GM12878 (cell line): ENCODE results near the gene SAMD4A. TPM values are rescaled to one million over a fixed set of nuclear protein-coding genes. Genes with fewer than 3 reads are reported as not detected.

Experiments
- ATAC-seq: fragments of 200-7000 bp; cut with Tn5 transposase; 3 replicates; pipeline ENCODE4 v1.9.1; 2020; ENCODE audit warnings: mild to moderate bottlenecking, moderate library complexity
- BruUV-seq: library from RNA; stranded (reverse); fragments of 400-500 nt; replicated peaks from 2 replicates; lab custom pipeline; 2021; lab: Mats Ljungman, UMichigan
- CTCF ChIA-PET: fragments of 300-600 bp; sonication (Branson Sonifier 250); formaldehyde crosslinking; extraction: SDS; loops from one replicate; lab custom pipeline; 2021; ENCODE audit warnings: inconsistent platforms; lab: Yijun Ruan, JAX
- POLR2A ChIA-PET: fragments of 350-600 bp; formaldehyde crosslinking; extraction: SDS; loops from one replicate; lab custom pipeline; 2021; ENCODE audit warnings: inconsistent platforms; lab: Charles Lee
- RAD21 ChIA-PET: fragments of 300-600 bp; sonication (Branson Sonifier 250); formaldehyde crosslinking; loops from one replicate; lab custom pipeline; 2023; ENCODE audit warnings: antibody characterized with exemption; ENCODE audit not compliant: unreplicated experiment; lab: Charles Lee
- SMC1A ChIA-PET: fragments of 300-600 bp; sonication (Branson Sonifier 250); formaldehyde crosslinking; loops from one replicate; lab custom pipeline; 2023; ENCODE audit not compliant: unreplicated experiment, uncharacterized antibody; lab: Charles Lee
- DNase-seq: peaks from one replicate; pipeline ENCODE4 v3.0.0-alpha.2; 2011; ENCODE audit warnings: low read depth, low spot score
- FAIRE-seq: peaks from 3 replicates; lab custom pipeline; 2011; peaks lifted over from hg19 to GRCh38; lab: Jason Lieb, UNC
- H2AFZ ChIP-seq: 2 replicates; pipeline ENCODE4 v1.6.0; 2011; ENCODE audit warnings: low read depth, low read length, control low read depth; ENCODE audit not compliant: control insufficient read depth
- H3K27ac ChIP-seq: 2 replicates; pipeline ENCODE4 v1.5.1; 2011; ENCODE audit warnings: control low read depth; ENCODE audit not compliant: control insufficient read depth, insufficient read depth
- H3K27me3 ChIP-seq, 2 experiments: replicated peaks in 1 of 2; 2 replicates each; pipeline versions ENCODE4 v1.6.0 to v1.6.1; 2011; ENCODE audit warnings: low read length in 1 of 2; ENCODE audit not compliant: control insufficient read depth in 2 of 2, insufficient read depth in 2 of 2
- H3K36me3 ChIP-seq, 2 experiments: 2 replicates each; pipeline ENCODE4 v1.5.1; 2011; ENCODE audit warnings: low read length in 1 of 2; ENCODE audit not compliant: control insufficient read depth in 2 of 2, insufficient read depth in 2 of 2
- H3K4me1 ChIP-seq: 2 replicates; pipeline ENCODE4 v1.6.1; 2011; ENCODE audit warnings: mild to moderate bottlenecking, low read length, moderate library complexity, mixed read lengths; ENCODE audit not compliant: control insufficient read depth, insufficient read depth
- H3K4me2 ChIP-seq: 2 replicates; pipeline ENCODE4 v1.6.0; 2011; ENCODE audit warnings: control low read depth; ENCODE audit not compliant: control insufficient read depth, insufficient read depth
- H3K4me3 ChIP-seq: fragments of 200-600 bp; sonication (generic); 2 replicates; pipeline ENCODE4 v1.5.1; 2016
- H3K79me2 ChIP-seq: 2 replicates; pipeline ENCODE4 v1.6.0; 2011; ENCODE audit warnings: low read length; ENCODE audit not compliant: control insufficient read depth, insufficient read depth
- H3K9ac ChIP-seq: 2 replicates; pipeline ENCODE4 v1.8.0; 2011; ENCODE audit warnings: low read length, control low read depth, mixed read lengths; ENCODE audit not compliant: control insufficient read depth, insufficient read depth
- H3K9me3 ChIP-seq: replicated peaks from 3 replicates; pipeline ENCODE4 v1.5.1; 2011; ENCODE audit warnings: mild to moderate bottlenecking, low read length; ENCODE audit not compliant: control insufficient read depth, insufficient read depth
- H4K20me1 ChIP-seq: 2 replicates; pipeline ENCODE4 v1.6.0; 2011; ENCODE audit not compliant: control insufficient read depth, insufficient read depth
- BCLAF1 ChIP-seq: fragments of 450-650 bp; IDR thresholded peaks from 2 replicates; pipeline ENCODE4 v1.6.1; 2017; ENCODE audit warnings: antibody characterized with exemption, mild to moderate bottlenecking, moderate library complexity
- RCOR1 ChIP-seq: conservative IDR thresholded peaks from 2 replicates; pipeline ENCODE4 v1.6.1; 2012; ENCODE audit warnings: low read depth, low read length, improper control_type of control experiment
- RELA ChIP-seq: fragments of 450-650 bp; IDR thresholded peaks from 2 replicates; pipeline ENCODE4 v1.8.0; 2014; ENCODE audit warnings: borderline replicate concordance; ENCODE audit not compliant: partially characterized antibody
- SIN3A ChIP-seq: IDR thresholded peaks from 2 replicates; pipeline ENCODE4 v1.6.1; 2012; ENCODE audit warnings: low read depth, low read length, improper control_type of control experiment
- SRF ChIP-seq, 2 experiments: IDR thresholded peaks; 2 replicates each; pipeline ENCODE4 v1.6.1; 2011; ENCODE audit warnings: low read depth in 2 of 2, low read length in 2 of 2, mild to moderate bottlenecking in 1 of 2, moderate library complexity in 1 of 2
- TCF12 ChIP-seq: IDR thresholded peaks from 2 replicates; pipeline ENCODE4 v1.6.1; 2011; ENCODE audit warnings: low read depth, mild to moderate bottlenecking, low read length
- WRNIP1 ChIP-seq: IDR thresholded peaks from 2 replicates; pipeline ENCODE4 v1.6.1; 2011; ENCODE audit warnings: low read depth, low read length, improper control_type of control experiment, borderline replicate concordance
- WGBS: methylation state at CpG from one replicate; pipeline ENCODE4 v1.1.6; 2016; ENCODE audit warnings: low lambda C conversion rate; ENCODE audit not compliant: insufficient replicate concordance, insufficient coverage; ENCODE audit errors: missing lambda C conversion rate; 5-methylcytosine and 5-hydroxymethylcytosine counted together
- in situ Hi-C: fragments of 300-500 bp; cut with MboI; formaldehyde crosslinking; loops from 9 replicates; pipeline ENCODE4 v1.14.3; 2018; ENCODE audit warnings: mixed read lengths
- intact Hi-C: fragments of 100-400 bp; cut with micrococcal nuclease; formaldehyde crosslinking; loops from one replicate; pipeline ENCODE4 v1.14.2; 2022; ENCODE audit not compliant: unreplicated experiment
- polyA plus RNA-seq, 11 experiments: library from polyadenylated mRNA; depleted of rRNA in 4 of 11; unstranded in 6 of 11; stranded (reverse) in 5 of 11; fragments of >200 nt; fragmentation: Nextera tagmentation in 4 of 11; fragmentation: Illumina TruSeq in 1 of 11; extraction: Ambion mirVana in 4 of 11; extraction: Trizol in 1 of 11; gene quantifications; 1 replicate in 1 of 11; 2 replicates in 10 of 11; pipeline versions ENCODE4 v1.2.1 to v1.2.3, GENCODE V29; 2011 to 2016; ENCODE audit warnings: inconsistent platforms in 2 of 11, missing spikeins in 2 of 11, low read depth in 1 of 11
- total RNA-seq, 4 experiments: library from RNA; depleted of rRNA in 3 of 4; stranded (reverse); fragments of >200 nt in 3 of 4; fragmentation: Illumina TruSeq in 1 of 4; extraction: Trizol in 1 of 4; gene quantifications; 2 replicates each; pipeline versions ENCODE4 v1.2.1 to v1.2.3, GENCODE V29; 2013 to 2021
- TF ChIP-seq, protein P1 (sequence below): fragments of 450-650 bp; IDR thresholded peaks from 2 replicates; pipeline ENCODE4 v1.6.1; 2017; ENCODE audit warnings: mild to moderate bottlenecking, moderate library complexity
- TF ChIP-seq, protein P2 (sequence below): fragments of 450-650 bp; IDR thresholded peaks from 2 replicates; pipeline ENCODE4 v1.6.1; 2017; ENCODE audit warnings: mild to moderate bottlenecking, moderate library complexity

Gene SAMD4A
- total and polyA plus RNA-seq, 10 of the 15 experiments (the other 5 are each of a cell fraction or from before 2014, with no cell fraction given) = 0.05 to 0.56 (median 0.31) TPM

DNA sequence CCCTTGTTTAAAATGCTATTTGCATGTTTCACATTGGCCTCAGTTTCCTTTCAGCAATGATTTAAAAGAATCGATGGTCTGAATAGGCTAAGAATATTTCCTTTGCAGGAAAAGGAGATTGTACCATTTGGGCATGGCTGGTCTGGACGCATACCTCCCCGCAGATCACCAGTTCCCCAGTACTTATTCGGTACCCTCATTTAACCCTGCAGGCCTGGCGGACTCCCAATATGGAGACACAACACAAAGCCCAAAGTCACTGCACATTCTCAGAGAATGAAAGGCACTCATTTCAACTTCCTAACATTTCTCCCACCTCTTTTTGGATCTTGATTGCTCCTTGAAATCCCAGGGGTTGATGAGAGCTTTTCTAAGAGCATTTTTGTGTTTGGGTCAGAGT, 182.8 kb downstream of the SAMD4A start:
- Histone ChIP-seq H3K36me3 (no peaks in the 10 kb centered on the region), H3K79me2 (no peaks in the 10 kb centered on the region), H3K27ac (no peak overlapping the region), H3K27me3 (no peaks in the 10 kb centered on the region; a peak in 1 of 4 replicates), H3K9me3 (no peaks in the 10 kb centered on the region), H2AFZ (no peak overlapping the region), H3K9ac (no peak overlapping the region), H3K4me3 (no peak overlapping the region), H3K4me2 (no peak overlapping the region), H4K20me1 (no peaks in the 10 kb centered on the region), H3K4me1 (no peaks in the 10 kb centered on the region)
- RAD21 ChIA-PET = no interaction called here
- CTCF ChIA-PET = no interaction called here
- 96% methylated on average over 5 of the region's 5 CpGs for WGBS
- SMC1A ChIA-PET = no interaction called here
- BruUV-seq = no TSS peak
- no peak for DNase-seq
- TF ChIP-seq TCF12 = no peak
- no peak for TF ChIP-seq RCOR1
- TF ChIP-seq, protein P1, sequence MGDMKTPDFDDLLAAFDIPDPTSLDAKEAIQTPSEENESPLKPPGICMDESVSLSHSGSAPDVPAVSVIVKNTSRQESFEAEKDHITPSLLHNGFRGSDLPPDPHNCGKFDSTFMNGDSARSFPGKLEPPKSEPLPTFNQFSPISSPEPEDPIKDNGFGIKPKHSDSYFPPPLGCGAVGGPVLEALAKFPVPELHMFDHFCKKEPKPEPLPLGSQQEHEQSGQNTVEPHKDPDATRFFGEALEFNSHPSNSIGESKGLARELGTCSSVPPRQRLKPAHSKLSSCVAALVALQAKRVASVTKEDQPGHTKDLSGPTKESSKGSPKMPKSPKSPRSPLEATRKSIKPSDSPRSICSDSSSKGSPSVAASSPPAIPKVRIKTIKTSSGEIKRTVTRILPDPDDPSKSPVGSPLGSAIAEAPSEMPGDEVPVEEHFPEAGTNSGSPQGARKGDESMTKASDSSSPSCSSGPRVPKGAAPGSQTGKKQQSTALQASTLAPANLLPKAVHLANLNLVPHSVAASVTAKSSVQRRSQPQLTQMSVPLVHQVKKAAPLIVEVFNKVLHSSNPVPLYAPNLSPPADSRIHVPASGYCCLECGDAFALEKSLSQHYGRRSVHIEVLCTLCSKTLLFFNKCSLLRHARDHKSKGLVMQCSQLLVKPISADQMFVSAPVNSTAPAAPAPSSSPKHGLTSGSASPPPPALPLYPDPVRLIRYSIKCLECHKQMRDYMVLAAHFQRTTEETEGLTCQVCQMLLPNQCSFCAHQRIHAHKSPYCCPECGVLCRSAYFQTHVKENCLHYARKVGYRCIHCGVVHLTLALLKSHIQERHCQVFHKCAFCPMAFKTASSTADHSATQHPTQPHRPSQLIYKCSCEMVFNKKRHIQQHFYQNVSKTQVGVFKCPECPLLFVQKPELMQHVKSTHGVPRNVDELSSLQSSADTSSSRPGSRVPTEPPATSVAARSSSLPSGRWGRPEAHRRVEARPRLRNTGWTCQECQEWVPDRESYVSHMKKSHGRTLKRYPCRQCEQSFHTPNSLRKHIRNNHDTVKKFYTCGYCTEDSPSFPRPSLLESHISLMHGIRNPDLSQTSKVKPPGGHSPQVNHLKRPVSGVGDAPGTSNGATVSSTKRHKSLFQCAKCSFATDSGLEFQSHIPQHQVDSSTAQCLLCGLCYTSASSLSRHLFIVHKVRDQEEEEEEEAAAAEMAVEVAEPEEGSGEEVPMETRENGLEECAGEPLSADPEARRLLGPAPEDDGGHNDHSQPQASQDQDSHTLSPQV = no peak
- TF ChIP-seq BCLAF1 = no peak
- no peak for TF ChIP-seq SIN3A
- no peak for TF ChIP-seq SRF (IDR thresholded peaks at IDR 0.05; ENCODE audit: low read depth in 2 of 2, low read length in 2 of 2)
- TF ChIP-seq, protein P2, sequence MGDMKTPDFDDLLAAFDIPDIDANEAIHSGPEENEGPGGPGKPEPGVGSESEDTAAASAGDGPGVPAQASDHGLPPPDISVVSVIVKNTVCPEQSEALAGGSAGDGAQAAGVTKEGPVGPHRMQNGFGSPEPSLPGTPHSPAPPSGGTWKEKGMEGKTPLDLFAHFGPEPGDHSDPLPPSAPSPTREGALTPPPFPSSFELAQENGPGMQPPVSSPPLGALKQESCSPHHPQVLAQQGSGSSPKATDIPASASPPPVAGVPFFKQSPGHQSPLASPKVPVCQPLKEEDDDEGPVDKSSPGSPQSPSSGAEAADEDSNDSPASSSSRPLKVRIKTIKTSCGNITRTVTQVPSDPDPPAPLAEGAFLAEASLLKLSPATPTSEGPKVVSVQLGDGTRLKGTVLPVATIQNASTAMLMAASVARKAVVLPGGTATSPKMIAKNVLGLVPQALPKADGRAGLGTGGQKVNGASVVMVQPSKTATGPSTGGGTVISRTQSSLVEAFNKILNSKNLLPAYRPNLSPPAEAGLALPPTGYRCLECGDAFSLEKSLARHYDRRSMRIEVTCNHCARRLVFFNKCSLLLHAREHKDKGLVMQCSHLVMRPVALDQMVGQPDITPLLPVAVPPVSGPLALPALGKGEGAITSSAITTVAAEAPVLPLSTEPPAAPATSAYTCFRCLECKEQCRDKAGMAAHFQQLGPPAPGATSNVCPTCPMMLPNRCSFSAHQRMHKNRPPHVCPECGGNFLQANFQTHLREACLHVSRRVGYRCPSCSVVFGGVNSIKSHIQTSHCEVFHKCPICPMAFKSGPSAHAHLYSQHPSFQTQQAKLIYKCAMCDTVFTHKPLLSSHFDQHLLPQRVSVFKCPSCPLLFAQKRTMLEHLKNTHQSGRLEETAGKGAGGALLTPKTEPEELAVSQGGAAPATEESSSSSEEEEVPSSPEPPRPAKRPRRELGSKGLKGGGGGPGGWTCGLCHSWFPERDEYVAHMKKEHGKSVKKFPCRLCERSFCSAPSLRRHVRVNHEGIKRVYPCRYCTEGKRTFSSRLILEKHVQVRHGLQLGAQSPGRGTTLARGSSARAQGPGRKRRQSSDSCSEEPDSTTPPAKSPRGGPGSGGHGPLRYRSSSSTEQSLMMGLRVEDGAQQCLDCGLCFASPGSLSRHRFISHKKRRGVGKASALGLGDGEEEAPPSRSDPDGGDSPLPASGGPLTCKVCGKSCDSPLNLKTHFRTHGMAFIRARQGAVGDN = no peak
- no peak for TF ChIP-seq RELA
- TF ChIP-seq WRNIP1 = no peak
- ATAC-seq = no peak
- no peak for FAIRE-seq
- intact Hi-C loops = no loop called here
- POLR2A ChIA-PET = no interaction called here
- in situ Hi-C loops = no loop called here
